Medulla oblongata (tissue), 1 donor: ENCODE data around the gene CREBBP.
A peak's percentile ranks its signal among the peaks of the same experiment; 100 is the strongest.
"Not testable (repeated sequence)": the region's sequence is repeated elsewhere in the genome, so short reads cannot be mapped to it uniquely, and the experiment has no call there.

Experiments used
- DNase-seq: peaks from one replicate; pipeline ENCODE4 v3.0.0-alpha.2; 2015; ENCODE audit errors: extremely low spot score

The CREBBP gene

DNA sequence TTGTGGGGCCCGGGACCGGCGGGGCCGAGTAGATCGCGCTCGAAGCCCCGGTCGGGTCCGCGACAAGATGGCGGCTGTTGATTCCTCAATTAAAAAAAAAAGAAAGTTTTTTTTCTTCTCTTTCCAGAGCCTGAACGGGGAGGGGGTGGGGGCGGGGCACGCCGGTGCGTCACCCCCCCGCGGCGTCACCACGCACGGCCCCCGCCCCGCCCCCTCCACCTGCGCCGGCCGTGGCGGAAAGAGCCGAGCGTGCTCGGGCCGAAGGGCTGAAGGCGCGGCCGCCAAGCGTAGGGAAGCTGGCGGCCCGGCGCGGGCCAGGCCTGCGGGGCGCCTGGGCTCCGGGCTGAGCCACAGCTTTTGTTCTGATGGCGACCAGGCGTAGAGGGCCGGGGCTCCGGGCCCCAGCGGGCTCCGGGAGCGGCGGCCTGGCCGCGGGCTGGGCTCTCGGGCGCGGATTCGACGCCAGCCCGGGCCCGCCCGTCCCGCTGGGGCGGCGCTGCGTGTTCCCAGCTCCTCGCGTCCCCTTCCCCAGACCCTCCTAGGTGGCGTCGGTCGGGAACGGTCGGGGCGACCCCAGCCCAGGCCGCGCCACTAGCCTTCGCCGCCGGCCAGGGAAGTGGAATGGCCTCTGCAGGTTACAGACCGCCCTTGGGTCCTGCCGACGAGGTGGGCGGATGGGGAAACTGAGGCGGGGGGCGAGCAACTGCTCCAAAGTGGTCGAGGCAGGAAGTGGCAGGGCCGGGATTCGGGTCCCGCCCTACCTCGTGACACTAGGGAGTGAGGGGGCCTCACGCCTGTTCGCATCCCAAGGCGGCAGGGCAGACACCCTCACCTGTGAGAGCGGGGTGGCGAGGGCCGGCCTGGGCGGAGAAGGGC, at the start of gene CREBBP:
Gene CREBBP, minus strand, starts transcription at position 91 of the 876 bp plus-strand sequence. CDS start 797 bp downstream, outside the sequence.
- peak; percentile 90 for DNase-seq

DNA sequence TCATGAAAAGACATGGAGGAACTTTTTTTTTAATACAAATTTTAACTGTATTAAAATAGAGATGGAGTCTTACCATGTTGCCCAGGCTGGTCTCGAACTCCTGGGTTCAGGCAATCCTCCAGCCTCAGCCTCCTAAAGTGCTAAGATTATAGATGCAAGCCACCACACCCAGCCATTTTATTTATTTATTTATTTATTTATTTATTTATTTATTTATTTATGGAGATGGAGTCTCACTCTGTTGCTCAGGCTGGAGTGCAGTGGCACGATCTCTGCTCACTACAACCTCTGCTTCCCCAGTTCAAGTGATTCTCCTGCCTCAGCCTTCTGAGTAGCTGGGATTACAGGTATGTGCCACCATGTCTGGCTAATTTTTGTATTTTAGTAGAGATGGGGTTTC, 46.6 kb upstream of the CREBBP start:
- DNase-seq = not testable (repeated sequence)

DNA sequence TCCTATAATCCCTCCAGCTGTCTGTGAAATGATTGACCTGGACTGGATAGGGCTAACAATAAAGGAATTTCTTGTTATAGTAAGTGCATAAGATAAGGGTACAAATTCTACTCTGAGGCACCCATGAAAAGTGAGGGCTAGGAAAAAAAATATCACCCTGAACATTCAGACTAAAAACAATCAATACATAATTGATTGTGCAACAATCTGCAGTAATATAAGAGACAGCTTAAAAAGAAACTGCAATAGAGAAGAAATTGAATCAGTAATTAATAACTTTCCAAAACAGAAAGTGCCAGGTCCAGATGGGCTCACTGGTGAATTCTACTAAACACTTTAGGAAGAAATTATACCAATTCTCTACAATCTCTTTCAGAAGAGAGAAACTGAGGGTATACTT, 44.2 kb upstream of the CREBBP start:
- DNase-seq = no peak

DNA sequence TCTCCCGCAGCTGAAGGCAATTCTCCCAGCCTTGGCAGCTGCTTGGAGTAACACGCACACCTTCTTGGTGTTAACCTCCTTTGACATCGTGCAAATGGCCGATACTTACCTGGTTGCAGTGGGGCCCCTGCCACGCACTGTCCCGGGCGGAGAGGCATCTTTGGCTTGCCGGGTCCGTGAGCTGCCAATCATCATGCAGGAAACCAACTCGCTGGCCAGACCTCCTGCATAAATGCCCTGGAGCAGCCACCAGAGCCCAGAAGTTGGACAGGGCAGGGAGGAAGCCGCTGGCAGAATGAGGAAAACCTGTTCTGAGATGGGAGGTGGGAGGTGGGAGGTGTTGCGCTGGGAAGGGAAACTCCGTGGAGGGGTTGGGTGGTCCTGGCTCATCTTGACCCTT, 41.7 kb upstream of the CREBBP start:
- no peak for DNase-seq

DNA sequence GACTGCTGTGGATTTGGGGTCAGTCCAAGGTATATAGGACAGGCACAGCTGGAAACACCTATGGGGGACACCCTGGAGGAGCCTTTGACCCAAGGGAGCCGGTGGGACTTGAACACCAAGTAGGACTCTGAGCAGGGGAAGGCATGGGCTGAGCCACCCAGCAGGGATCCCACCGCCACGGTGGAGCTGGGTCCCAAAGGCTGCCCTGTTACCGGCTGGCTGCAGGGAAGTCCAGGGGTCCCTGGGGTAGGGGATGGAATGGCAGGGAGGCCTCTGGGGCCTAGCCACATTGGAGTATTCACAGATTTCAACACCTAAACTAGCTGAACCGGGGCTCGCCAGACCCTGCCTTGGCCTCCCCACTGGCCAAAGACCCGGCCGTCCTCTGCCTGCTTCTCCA, 39.7 kb upstream of the CREBBP start:
- DNase-seq = no peak

DNA sequence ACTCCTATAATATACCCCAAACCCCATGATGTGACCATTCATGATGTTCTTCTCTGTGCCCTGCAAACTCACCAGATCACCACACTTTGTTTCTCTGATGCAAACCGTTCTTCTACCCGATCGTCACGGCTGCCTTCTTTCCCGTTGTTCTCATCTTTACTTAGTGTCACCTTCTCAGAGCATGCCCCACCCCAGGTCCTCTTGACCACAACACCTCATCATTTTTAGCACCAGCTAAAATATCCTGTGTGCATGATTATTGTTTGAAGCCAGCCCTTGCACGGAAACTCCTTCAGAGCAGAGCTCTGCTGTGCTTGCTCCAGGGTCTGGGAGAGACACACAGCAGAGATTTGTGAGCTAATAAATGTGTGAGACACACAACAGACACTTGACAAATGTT, 38.9 kb upstream of the CREBBP start:
- DNase-seq = no peak

DNA sequence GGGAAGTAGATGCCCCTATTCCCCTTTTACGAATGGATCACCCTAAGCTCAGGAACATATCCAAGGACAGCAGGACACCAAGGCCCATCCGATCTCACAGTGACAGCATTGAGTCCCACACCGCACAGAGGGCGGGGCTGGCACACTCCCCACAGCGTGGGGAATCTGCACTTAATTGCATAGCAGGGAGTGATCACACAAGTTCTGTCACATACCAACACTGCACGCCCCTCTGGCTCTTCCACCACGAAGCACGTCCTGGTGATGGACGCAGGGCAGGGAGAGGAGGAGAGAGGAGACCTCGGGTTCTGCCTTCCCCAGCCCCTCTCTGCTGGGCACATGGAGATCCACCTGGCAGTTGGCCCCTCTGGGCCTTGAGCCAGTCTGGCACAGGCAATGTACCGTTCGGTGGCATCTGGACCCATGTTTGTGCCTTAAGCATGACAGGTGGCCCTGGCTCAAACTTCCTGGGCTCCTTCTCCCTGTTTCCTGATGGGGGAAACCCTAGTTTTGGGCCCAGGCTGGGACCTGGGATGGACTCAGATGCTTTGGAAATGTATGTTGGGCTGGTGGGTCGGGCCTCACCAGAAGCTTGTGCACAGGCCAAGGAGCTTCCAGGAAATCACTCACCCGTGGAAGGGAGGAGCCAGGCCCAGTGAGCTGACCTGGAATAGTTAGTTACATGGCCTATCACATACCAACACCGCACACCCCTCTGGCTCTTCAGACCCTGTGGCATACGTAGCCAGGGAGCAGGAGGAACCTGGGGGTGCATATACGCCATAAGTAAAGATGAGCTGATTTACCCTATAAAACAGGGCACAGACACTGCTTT, 35.1 kb upstream of the CREBBP start:
- no peak for DNase-seq

DNA sequence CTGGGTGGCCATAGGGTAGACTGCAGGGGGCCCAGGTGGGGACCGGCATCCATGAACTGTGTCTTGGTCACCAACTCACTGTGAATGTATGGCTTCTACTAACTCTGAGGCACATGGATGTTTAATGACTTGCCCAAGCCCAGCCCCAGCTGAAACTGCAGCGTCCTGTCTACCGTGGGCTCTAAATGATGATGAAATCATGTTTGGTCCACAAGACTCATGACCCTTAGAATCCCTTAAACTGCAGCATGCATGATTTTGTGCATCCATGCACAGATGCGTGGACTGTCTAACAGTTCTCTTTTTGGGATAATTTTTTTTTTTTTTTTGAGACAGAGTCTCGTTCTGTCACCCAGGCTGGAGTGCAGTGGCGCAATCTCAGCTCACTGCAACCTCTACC, 32.4 kb upstream of the CREBBP start:
- DNase-seq = no peak

DNA sequence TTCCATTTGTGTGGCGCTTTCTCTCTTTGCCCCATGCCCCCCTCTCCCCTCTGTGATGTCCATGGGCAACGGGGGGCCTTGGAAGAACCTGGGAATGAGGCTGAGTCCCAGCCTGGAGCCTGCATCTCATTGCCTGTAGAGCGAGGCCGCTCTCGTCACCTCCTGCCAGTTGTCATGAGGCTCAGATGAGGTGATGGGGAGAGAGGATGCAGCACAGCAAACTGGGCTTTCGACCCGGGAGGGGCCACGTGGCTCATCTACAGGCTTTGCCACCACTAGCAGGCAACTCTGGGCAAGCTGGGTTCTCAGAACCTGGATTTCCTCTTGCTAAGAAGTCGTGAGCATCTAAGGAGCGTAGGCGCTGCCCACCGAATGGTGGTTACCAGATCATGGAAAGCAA, 31.9 kb upstream of the CREBBP start:
- no peak for DNase-seq

DNA sequence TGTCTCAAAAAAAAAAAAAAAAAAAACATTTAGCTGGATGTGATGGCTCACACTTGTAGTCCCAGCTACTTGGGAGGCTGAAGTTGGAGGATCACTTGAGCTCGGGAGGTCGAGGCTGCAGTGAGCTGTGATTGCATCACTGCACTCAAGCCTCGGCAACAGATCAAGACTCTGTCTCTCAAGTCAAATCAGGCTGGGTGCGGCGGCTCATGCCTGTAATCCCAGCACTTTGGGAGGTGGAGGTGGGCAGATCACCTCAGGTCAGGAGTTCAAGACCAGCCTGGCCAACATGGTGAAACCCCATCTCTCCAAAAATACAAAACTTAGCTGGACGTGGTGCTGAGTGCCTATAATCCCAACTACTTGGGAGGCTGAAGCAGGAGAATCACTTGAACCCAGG, 31.2 kb upstream of the CREBBP start:
- not testable (repeated sequence) for DNase-seq

DNA sequence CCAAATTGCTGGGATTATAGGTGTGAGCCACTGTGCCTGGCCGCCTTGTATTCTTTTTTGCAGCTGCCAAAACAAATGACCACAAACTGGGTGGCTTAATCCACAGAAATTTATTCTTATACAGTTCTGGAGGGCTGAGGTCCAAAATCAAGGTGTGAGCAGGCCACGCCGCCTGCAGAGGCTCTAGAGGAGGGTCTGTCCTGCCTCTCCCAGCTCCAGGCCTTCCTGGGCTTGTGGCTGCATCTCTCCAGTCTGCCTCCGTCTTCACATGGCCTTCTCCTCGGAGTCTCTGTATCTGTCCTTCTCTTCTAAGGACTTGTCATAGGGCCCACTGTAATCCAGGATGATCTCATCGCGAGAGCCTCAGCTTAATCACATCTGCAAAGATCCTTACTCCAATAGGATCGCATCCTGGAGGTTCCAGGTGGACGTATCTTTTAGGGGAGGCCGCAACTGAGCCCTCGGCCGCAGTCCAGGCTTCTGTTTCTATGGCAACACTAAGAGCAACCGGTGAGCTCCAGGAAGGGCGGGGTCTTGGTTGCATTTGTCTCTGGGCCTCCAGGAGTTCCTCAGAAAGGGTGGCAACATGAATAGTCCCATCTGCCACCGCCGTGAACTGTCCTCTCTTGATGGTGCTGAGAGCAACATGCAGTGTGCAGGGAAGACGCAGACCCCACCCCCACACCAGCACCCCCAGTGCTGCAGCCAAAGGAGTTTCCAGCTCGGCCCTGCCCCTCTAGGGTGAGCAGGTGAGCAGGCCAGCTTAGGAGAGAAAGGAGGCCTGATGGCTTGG, 29.5 kb upstream of the CREBBP start:
- DNase-seq = no peak

DNA sequence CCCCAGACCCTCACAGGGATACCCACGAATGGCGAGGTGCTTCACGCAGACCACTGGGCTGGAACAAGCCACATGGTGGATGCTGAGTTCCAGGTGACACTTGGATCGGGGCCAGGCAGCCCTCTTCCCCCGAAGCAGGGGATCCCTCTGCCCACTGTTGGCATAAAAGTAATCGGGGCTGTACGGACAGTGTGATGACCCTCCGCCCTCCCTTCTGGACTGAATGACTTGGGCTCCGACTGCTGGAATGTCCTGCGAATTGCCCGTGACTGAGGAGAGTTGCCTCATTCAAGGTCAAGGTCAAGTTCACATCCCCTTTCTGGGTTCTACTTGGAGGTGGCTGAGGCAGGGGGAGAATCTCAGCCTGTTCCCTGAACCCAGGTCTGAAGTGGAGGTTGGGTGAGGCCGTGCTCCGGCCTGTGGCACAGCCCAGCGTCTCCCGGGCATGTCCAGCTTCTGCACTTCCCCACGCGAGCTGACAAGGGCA, 28.5 kb upstream of the CREBBP start:
- no peak for DNase-seq

DNA sequence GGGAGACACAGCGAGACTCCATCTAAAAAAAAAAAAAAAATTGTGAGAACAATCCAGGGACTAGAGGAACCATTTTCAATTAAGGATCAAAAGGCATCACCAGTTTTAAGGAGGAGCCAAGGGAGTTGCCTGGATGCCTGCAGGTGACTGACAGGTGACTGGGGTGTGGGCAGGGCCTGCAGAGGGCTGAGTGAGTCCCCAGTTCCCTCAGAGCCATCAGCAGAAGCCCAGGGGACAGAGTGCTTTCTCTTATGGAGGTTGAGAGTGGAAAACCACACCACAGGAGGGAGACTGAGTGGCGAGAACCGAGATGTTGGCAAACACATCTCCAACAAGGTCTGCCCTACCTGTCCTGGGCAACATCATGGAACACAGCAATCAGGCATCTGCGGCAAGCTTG, 27.1 kb upstream of the CREBBP start:
- no peak for DNase-seq

DNA sequence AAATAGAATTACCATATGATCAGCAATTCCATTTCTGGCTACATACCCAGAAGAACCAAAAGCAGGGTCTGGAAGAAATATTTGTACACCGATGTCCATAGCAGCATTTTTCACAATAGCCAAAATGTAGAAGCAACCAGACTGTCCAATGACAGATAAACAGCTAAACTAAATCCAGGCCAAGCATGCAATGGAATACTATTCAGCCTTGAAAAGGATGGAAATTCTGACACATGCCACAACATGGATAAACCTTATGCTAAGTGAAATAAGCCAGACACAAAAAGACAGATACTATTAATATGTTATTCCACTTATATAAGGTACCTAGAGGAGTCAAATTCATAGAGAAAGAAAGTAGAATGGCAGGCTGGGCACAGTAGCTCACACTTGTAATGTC, 25.9 kb upstream of the CREBBP start:
- DNase-seq = no peak

DNA sequence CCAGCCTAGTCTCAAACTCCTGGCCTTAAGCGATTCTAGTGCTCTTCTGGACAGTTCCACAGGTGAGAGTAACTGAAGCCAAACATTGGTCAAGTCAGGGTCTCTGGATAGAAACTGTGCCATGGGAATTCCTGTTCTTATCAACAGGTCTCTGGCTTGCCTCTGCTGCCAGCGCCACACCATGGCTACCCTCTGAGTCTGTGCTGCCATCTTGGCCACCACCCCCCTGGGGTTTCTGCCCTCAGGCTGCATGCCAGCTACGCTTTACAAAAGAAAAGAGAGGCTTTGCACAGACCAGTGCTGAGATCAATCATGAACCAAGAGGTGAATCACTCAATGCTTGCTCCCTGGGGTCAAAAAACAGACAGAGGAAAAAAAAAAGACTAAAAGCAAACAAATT, 24.4 kb upstream of the CREBBP start:
- DNase-seq = no peak

DNA sequence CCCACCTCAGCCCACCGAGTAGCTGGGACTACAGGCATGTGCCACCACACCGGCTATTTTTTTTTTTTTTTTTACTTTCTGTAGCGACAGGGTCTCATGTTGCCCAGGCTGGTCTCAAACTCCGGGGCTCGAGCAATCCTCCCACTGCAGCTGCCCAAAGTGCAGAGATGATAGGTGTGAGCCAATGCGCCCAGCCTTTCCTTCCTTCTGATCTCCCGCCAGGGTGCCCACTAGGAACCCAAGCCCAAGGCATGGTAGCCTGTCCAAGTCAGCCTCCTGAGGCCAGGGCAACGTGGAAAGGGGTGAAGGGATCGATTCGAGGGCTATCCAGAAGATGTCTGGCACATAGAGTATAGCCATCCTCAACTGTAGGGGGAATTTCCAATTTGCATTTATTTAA, 9.6 kb upstream of the CREBBP start:
- DNase-seq = no peak

DNA sequence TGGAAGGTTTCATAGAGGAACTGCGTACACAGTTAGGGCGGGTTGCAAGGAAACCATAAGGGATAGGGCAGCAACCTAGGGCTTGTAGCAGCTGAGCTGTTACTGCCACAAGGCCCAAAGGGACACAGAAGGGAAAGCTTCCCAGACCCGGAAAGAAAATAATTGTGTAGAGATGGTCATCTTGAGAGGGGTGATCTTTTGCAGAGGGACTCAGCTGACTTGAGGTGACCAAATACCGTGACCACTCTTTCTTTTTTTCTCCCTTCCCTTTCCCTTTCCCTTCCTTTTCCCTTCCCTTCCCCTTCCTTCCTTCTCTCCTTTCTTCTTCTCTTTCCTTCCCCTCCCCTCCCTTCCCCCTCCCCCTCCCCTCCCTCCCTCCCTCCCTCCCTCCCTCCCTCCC, 8.5 kb upstream of the CREBBP start:
- DNase-seq = no peak

DNA sequence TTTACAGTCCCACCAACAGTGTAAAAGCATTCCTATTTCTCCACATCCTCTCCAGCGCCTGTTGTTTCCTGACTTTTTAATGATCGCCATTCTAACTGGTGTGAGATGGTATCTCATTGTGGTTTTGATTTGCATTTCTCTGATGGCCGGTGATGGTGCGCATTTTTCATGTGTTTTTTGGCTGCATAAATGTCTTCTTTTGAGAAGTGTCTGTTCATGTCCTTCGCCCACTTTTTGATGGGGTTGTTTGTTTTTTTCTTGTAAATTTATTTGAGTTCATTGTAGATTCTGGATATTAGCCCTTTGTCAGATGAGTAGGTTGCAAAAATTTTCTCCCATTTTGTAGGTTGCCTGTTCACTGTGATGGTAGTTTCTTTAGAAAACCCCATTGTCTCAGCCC, 5.5 kb upstream of the CREBBP start:
- not testable (repeated sequence) for DNase-seq

DNA sequence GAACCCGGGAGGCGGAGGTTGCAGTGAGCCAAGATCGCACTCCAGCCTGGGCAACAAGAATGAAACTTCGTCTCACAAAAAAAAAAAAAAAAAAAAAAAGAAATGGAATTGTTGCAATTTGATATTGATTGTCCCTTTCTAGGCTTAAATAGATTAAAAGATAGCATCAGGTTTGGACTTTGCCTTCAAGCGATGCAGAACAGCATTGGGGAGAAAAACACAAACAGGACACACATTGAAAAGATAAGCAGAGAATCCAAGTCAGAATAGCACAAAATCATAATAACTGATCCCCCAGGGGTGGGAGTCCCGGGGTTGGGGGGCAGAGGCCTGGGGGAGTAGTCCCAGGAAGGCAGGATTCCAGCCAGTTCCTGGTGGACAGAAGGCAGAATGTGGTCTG, 3.9 kb upstream of the CREBBP start:
- DNase-seq = no peak

DNA sequence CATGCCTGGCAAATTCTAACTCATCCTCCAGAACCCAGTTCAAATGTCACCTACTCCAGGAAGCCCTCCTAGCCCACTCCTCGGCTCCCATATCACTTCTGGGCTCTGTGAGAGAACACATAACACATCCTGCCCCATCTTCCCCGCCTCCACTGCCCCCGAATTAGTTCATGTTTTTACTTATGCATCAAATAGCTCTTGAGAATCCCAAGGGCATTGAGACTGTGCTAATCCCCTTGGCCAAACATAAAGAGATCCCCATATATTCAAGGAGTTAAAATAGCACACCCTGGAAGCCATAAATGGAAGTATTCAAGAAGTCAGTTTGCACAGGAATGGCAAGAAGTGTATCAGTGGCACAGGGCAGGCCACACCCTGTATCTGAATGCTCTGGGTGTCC, 2.0 kb upstream of the CREBBP start:
- DNase-seq = no peak

DNA sequence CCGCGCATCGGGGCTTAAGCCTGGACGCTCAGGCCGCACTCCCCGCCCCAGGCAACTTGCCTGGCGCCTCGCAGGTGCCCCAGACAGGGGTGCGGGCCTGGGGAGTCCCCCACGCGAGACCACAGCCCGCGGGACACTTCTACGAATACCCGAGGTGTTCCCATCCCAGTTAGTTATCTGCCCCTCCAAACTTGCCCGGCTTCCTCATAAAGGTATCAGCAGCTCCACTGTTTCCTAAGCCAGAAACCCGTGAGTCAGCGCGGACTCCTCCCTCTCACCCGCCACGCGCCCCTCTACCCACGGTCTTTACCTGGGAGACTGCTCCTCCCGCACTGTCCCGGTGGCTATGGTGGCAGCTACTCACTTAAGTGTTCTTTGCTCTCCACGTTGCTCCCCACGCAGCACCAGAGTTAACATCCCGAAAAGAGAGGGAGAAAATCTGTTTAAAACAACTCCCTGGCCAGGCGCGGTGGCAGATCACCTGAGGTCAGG, 1.0 kb upstream of the CREBBP start:
- DNase-seq = no peak
